Measurements from ENCODE around the gene PWP1. TPM values are rescaled to one million over a fixed set of nuclear protein-coding genes. Genes with fewer than 3 reads are reported as not detected.
A peak's percentile ranks its signal among the peaks of the same experiment; 100 is the strongest.

Gene PWP1
- total and polyA plus RNA-seq, 9 of the 15 experiments (the other 6 are each of a cell fraction or from before 2014, with no cell fraction given): 61.6 to 401 (median 111) TPM

GRCh38 chr12:107685360-107686248 is at the start of gene PWP1 (continued):
- TF ChIP-seq ERF (CRISPR knock-in tag; IDR thresholded peaks at IDR 0.05) (no peak), ZBTB33 (CRISPR knock-in tag; IDR thresholded peaks at IDR 0.05) (no peak), MCM2 (IDR thresholded peaks at IDR 0.05; ENCODE audit: low read depth) (no peak), MEF2D (tag; conservative IDR thresholded peaks at IDR 0.05; ENCODE audit: low read depth) (no peak), GABPB1 (CRISPR knock-in tag; IDR thresholded peaks at IDR 0.05) (peak; percentile 54; the same call in 1 of the 2 replicates), GTF3C2 (IDR thresholded peaks at IDR 0.05; ENCODE audit: borderline replicate concordance, extremely low read depth, insufficient read length) (no peak), ZNF175 (CRISPR knock-in tag; IDR thresholded peaks at IDR 0.05; ENCODE audit: low read depth) (no peak), HDAC1 (IDR thresholded peaks at IDR 0.05) (peak; percentile 47 to 99; a peak in 2 of 4 replicates), ZNF511 (CRISPR knock-in tag; IDR thresholded peaks at IDR 0.05) (peak; percentile 91), AFF1 (IDR thresholded peaks at IDR 0.05; ENCODE audit: low read depth in 1 of 2, partially characterized antibody in 2 of 2) (peak in 1 of 2 experiments; percentile 17), CXXC5 (CRISPR knock-in tag; IDR thresholded peaks at IDR 0.05) (peak; percentile 53), ZNF324 (CRISPR knock-in tag; IDR thresholded peaks at IDR 0.05) (no peak), MAZ (CRISPR knock-in tag; conservative IDR thresholded peaks at IDR 0.05 in 1 of 2, IDR thresholded peaks at IDR 0.05 in 1 of 2) (peak; percentile 33 to 63; a peak in 1 of 4 replicates), ZBTB5 (IDR thresholded peaks at IDR 0.05) (no peak)
